OCI-M2 (cell line): Measurements from ENCODE around the gene CEP89.
"Not testable (repeated sequence)": the region's sequence is repeated elsewhere in the genome, so short reads cannot be mapped to it uniquely, and the experiment has no call there.

ENCODE experiments used
- DNase-seq: peaks from one replicate; lab custom pipeline; 2025; ENCODE audit not compliant: unreplicated experiment; lab: John Stamatoyannopoulos, UW

The CEP89 gene

GRCh38 chr19:32872391-32872790, 99.4 kb downstream of the CEP89 start:
- no peak for DNase-seq

- no peak for DNase-seq
Measured at GRCh38 chr19:32870981-32871451, 100.7 kb downstream of the CEP89 start.

DNA sequence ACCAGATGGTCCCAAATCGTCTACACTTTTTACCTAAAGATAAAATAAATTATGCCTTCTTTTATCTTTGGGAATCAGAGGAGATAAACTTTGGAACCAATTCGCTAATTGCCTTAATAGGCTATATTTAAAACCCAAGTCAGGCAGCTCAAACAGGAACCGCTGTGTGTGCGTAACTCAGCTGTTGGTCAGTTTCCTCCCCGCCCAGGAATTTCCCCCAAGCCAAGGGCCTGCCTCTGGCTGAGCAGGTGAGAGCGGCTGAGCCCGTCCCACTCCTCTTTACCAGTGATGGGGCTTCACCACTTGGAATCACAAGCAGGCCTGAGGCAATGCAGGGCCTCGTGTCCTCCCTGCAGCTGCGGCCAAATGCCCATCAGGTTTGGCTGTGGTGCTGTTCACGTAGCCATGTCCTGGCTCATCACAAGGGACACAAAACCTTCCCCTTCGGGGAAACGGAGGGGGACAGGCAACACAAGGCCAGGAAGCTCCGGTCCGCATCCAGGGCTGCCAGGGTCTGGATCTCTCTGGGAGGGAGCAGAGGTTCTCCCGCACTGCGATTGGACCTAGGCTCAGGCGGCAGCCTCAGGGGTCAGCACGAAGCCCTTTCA, 101.7 kb downstream of the CEP89 start:
- DNase-seq = no peak

DNA sequence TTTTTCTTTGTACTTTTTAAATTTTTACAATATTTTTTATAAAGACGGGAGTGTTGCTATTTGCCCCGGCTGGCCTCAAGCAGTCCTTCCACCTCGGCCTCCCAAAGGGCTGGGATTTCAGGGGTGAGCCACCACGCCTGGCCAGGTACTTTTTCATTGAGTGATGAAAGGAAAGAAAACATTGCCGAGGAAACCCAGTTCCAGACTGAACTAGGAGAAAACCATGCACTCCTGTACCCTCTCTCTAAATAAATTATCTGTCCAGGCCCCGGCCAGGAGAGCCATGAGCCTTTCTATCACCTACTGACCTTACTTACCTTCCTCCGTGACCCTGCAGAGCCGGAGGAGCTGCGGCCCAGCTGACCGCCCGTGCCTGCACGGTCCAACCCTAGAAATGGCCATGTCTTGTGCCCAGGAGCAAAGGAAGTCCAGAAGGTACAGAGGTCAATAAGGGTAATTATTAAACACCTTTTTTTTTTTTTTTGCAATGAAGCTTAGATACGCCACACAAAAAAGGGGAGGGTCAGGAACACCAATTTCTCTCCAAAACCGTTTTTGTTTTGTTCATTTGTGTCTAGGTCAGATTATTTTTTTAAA, 102.3 kb downstream of the CEP89 start, which contains the start of gene SLC7A9:
TSS of gene SLC7A9 (minus strand) at position 399 of the 597 bp plus-strand sequence. CDS start 1,233 bp downstream, outside the sequence.
- no peak for DNase-seq

- DNase-seq = no peak
Measured at GRCh38 chr19:32868206-32868950, 103.4 kb downstream of the CEP89 start.

GRCh38 chr19:32867436-32867835, 104.3 kb downstream of the CEP89 start:
- DNase-seq = not testable (repeated sequence)

DNA sequence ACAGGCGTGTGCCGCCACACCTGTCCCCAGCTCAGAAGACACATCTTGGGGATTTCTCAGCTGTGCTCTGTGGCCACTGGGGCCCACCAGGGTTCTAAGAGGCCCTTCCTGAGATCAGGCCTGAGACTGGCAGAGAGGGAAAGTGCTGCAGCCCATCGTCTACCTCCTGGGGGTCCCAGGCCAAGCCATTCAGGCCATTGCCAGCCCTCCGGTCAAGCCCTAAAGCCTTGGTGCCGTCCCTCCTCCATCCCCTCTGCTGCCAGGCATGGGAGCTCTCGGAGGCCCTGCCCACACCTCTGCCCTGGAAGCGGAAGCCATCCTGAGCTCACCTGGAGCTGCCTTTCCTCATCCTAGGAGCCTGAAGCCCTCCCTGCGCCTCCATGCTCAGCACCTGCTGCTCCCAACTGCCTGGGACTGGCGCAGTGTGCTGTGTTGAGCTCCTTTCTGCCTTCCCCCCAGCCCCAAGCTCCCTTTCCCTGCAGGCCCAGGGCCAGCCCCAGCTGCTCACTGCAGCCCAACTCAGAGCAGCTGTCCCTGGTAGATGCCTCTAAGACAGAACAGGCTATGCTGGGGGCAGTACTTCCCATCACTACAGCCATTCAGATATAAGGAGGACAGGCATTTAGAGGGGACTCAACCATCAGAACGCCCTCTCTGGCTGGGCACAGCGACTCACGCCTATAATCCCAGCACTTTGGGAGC, 105.0 kb downstream of the CEP89 start:
- DNase-seq = no peak

DNA sequence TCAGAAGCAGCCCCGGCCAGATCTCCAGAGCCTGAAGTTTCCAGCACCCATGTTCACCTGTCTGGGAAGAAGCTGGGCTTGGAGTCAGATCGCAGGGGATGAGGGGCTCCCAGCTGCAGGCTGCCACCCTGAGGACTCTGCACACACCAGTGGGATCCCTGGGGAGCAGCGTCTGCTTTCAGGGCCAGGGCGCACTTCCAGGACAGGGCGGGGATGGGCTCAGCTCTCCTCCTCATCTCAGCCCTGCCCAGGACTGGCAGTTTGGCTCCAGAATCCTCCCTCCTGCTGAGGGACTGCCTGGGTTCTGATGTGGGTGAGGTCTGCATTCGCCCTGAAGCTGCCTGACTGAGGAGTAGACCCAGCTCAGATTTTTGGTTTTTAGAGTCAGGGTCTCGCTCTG, 105.7 kb downstream of the CEP89 start:
- DNase-seq = no peak

DNA sequence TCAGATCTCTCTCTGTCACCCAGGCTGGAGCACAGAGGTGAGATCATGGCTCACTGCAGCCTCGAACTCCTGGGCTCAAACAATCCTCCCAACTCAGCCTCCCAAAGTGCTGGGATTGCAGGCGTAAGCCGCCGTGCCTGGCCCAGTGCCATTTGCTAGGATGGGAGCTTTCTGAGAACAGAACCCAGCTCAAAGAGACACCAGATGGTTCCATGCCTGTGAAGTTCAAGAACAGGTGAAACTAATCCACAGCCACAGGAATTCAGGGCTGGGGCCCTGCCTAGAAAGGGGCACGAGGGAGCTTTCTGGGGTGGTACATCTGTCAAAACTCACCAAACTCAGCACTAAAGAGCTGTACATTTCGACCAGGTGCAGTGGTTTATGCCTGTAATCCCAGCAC, 106.4 kb downstream of the CEP89 start:
- DNase-seq = no peak

- DNase-seq = no peak
Measured at GRCh38 chr19:32864318-32865007, 107.3 kb downstream of the CEP89 start.

- no peak for DNase-seq
Measured at GRCh38 chr19:32863841-32864240, 107.9 kb downstream of the CEP89 start.

- DNase-seq = no peak
Measured at GRCh38 chr19:32863301-32863700, 108.5 kb downstream of the CEP89 start.

DNA sequence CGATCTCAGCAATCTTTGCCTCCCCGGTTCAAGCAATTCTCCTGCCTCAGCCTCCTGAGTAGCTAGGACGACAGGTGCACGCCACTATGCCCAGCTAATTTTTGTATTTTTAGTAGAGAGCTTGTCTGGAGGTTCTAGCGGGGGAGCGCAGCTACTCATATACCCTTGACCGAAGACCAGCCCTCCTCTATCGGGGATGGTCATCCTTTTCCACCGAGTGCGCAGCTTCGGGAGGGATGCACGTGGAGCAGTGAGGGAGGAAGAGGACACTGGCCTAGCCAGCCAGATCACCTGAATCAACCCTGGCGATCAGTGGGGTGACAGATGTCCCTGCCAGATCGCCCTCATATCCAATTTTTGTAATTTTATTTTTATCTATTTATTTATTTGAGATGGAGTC, 109.0 kb downstream of the CEP89 start:
- DNase-seq = no peak

- no peak for DNase-seq
Measured at GRCh38 chr19:32862173-32862572, 109.6 kb downstream of the CEP89 start.

GRCh38 chr19:32861596-32861995, 110.2 kb downstream of the CEP89 start:
- DNase-seq = no peak

DNA sequence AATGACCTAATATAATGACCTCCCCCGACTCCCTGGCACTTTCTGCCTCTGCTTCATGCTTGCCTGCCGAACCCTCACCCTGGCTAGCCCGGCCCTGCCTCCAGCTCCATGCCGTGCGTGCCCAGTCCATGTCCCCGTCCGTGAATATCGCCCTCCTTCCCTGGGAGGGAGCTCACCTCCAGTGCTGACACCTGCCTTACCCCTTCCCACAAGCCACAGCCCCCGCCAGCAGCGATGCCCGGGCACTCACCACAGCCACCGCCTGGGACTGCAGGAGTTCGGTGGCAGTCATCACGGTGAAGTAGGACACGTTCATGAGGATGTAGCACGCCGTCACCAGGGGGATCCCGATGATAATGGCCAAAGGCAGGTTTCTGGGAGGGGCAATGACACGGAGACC, 112.2 kb downstream of the CEP89 start:
- no peak for DNase-seq

DNA sequence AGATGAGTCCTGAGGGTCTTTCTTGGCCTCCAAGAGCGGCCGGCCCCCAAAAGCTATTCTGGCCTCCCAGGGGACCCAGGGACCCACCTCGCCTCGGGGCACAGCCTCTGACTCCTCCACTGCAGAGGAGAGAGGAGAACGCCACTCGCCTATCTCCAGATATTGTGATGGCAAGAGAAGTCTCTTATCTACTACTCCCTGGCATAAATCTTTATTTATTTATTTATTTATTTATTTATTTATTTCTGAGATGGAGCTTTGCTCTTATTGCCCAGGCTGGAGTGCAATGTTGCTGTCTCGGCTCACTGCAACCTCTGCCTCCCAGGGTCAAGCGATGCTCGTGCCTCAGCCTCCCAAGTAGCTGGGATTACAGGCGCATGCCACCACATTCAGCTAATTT, 113.2 kb downstream of the CEP89 start:
- no peak for DNase-seq

DNA sequence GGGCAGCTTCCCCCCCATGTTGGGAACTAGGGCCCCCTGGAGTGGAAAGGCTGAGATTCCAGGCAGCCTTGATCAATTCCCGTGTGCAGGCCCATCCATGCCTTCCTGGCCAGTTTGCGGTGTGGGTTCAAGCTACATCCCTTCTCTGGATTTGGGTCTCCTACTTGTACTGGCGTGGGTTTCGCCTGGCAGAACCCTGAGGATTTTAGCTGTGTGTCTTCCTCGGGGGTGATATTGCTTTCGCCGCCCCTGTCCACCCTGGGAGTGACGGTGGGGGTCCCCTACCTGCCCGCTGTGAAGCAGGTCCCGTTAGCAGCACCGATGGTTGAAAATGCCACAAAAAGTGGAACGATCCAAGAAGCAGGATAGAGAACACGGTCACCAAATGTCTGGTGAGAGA, 113.6 kb downstream of the CEP89 start:
- DNase-seq = no peak

- DNase-seq = no peak
Measured at GRCh38 chr19:32857584-32857983, 114.2 kb downstream of the CEP89 start.

DNA sequence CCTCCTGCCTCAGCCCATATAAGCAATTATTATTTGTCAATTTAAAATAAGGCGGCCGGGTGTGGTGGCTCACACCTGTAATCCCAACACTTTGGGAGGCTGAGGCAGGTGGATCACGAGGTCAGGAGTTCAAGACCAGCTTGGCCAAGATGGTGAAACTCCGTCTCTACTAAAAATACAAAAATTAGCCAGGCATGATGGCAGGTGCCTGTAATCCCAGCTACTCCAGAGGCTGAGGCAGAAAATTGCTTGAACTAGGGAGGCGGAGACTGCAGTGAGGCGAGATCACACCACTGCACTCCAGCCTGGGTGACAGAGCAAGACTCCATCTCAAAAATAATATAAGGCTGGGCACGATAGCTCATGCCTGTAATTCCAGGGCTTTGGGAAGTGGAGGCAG, 114.9 kb downstream of the CEP89 start:
- not testable (repeated sequence) for DNase-seq

DNA sequence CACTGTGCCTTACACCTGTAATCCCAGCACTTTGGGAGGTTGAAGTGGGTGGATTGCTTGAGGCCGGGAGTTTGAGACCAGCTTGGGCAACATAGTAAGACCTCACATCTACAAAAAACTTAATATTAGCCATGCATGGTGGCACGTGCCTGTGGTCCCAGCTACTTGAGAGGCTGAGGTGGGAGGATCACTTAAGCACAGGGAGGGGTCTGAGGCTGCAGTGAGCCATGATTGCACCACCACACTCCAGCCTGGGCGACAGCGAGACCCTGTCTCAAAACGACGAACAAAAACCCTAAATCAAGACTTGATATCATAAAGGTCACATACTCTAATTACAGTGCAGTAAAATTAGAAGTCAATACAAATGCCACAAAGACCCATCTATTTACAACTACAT, 119.5 kb downstream of the CEP89 start:
- DNase-seq = no peak
